ENCODE measurements around the gene OSBPL2. TPM values are rescaled to one million over a fixed set of nuclear protein-coding genes. Genes with fewer than 3 reads are reported as not detected.

The OSBPL2 gene
- total and polyA plus RNA-seq, 2 donors (not counting 3 experiments of a cell fraction or from before 2014, with no cell fraction given), result 13.1 to 33.0 TPM

DNA sequence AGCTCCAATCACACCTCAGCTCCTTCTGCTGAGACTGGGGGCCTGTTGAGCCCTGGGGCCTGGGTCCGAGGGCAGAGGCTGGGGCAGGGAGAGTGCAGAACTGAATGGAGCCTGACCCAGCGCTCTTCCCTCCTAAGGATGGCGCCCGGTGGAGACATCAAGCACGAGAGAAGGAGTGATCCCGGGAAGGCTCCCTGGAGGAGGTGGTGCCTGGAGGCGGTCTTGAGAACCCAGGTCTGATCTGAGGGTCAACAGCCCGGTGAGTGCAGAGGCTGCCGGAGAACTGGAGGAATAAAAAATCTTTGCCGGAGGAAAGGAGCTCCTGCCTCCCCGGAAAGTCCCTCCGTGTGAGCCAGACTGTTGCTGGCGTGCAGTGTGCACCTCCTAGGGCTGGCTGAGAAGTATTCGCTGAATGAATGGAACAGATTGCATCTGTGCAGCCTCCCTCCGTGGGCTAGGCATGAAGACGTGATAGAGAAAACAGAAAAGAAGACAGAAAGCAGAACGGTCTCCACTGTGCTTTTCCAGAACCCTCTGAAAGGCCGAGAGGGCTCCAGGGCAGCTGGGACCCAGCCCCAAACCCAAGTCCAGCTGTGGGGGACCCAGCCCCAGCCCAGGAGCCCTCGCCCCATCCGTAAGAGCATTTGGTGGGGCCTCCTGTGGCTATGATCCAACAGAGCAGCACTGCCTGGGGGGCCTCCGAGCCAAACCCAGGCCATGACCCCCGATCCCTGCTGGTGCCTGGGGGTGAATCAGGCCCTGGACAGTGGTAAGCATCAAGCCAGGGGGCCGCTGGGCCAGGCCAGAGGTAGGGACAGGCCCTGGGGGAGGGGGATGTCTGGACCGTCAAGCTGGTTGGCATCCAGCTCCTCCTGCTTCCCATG is 11.4 kb upstream of the OSBPL2 start:
- DNase-seq (ENCODE audit: low read depth, low spot score), result no peak
- POLR2A ChIA-PET, result no interaction called here
- FAIRE-seq, result no peak
- H3K4me2 ChIP-seq (ENCODE audit: insufficient read depth, low read length), result no peak overlapping the region
- H3K4me1 ChIP-seq (ENCODE audit: control insufficient read depth, extremely low read depth, insufficient read depth, low read length), result no peaks in the 10 kb centered on the region
- H3K9me3 ChIP-seq (replicated peaks; ENCODE audit: control insufficient read depth, insufficient read depth, low read length), result no peaks in the 10 kb centered on the region
- no peaks in the 10 kb centered on the region for H3K36me3 ChIP-seq (ENCODE audit: control insufficient read depth in 2 of 2, extremely low read depth in 1 of 2, insufficient read depth in 2 of 2, low read length in 2 of 2)
- no peak overlapping the region for H2AFZ ChIP-seq (ENCODE audit: low read depth, low read length)
- no peak overlapping the region for H3K9ac ChIP-seq (replicated peaks; ENCODE audit: extremely low read depth, insufficient read depth, low read length)
- TF ChIP-seq, protein P1, sequence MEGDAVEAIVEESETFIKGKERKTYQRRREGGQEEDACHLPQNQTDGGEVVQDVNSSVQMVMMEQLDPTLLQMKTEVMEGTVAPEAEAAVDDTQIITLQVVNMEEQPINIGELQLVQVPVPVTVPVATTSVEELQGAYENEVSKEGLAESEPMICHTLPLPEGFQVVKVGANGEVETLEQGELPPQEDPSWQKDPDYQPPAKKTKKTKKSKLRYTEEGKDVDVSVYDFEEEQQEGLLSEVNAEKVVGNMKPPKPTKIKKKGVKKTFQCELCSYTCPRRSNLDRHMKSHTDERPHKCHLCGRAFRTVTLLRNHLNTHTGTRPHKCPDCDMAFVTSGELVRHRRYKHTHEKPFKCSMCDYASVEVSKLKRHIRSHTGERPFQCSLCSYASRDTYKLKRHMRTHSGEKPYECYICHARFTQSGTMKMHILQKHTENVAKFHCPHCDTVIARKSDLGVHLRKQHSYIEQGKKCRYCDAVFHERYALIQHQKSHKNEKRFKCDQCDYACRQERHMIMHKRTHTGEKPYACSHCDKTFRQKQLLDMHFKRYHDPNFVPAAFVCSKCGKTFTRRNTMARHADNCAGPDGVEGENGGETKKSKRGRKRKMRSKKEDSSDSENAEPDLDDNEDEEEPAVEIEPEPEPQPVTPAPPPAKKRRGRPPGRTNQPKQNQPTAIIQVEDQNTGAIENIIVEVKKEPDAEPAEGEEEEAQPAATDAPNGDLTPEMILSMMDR (IDR thresholded peaks at IDR 0.05; ENCODE audit: extremely low read depth in 1 of 2, insufficient read depth in 1 of 2, low read depth in 1 of 2, low read length in 2 of 2), result no peak
- TF ChIP-seq, protein P2, sequence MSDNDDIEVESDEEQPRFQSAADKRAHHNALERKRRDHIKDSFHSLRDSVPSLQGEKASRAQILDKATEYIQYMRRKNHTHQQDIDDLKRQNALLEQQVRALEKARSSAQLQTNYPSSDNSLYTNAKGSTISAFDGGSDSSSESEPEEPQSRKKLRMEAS (IDR thresholded peaks at IDR 0.05; ENCODE audit: insufficient read depth, insufficient read length), result no peak
- TF ChIP-seq JUN (IDR thresholded peaks at IDR 0.05; ENCODE audit: borderline replicate concordance, insufficient read depth, insufficient read length, low read depth) (no peak), EZH2 (IDR thresholded peaks at IDR 0.05; ENCODE audit: borderline replicate concordance, low read depth, low read length, severe bottlenecking) (no peak), MYC (IDR thresholded peaks at IDR 0.05; ENCODE audit: low read depth, low read length) (no peak), GATA2 (IDR thresholded peaks at IDR 0.05; ENCODE audit: insufficient read depth, insufficient read length, low read depth, low read length) (no peak), POLR2A (IDR thresholded peaks at IDR 0.05; ENCODE audit: low read depth, low read length) (no peak), FOS (IDR thresholded peaks at IDR 0.05; ENCODE audit: borderline replicate concordance, insufficient read depth, low read length) (no peak), POLR2AphosphoS5 (IDR thresholded peaks at IDR 0.05; ENCODE audit: insufficient read depth, low read depth, low read length) (no peak)
- no peak overlapping the region for H3K4me3 ChIP-seq (replicated peaks in 1 of 3; ENCODE audit: insufficient read depth in 1 of 3, low read depth in 1 of 3, low read length in 3 of 3)
- no TSS peak for BruUV-seq (replicated peaks)
- no peaks in the 10 kb centered on the region for H3K79me2 ChIP-seq (ENCODE audit: control insufficient read depth, insufficient read depth, low read length)
- H3K9me1 ChIP-seq (replicated peaks; ENCODE audit: control insufficient read depth, extremely low read depth, insufficient read depth, low read length), result no peaks in the 10 kb centered on the region
- no peak overlapping the region for H3K27ac ChIP-seq (ENCODE audit: insufficient read depth, low read depth, low read length)
- dilution Hi-C loops (cut with MboI; ENCODE audit: extremely low pct_ligation_motif_present, low sequenced_read_pairs), result no loop called here
- intact Hi-C loops (cut with micrococcal nuclease), result no loop called here
- peaks cover 0 to 3% of the 10 kb centered on the region in 2 experiments for H3K27me3 ChIP-seq (ENCODE audit: control insufficient read depth in 2 of 2, insufficient read depth in 2 of 2, low read length in 2 of 2)
- CTCF ChIA-PET, result no interaction called here
- no peaks in the 10 kb centered on the region for H4K20me1 ChIP-seq (replicated peaks; ENCODE audit: control insufficient read depth, extremely low read depth, insufficient read depth, low read length)

Data from endothelial cell of umbilical vein (primary cell).